LNCAP (cell line): ENCODE measurements around the gene PPAN.

Experiments
- TF ChIP-seq, protein P1 (sequence below): fragments of 450-650 bp; IDR thresholded peaks from 2 replicates; pipeline ENCODE4 v1.5.1; 2017; ENCODE audit warnings: mild to moderate bottlenecking

The PPAN gene, protein sequence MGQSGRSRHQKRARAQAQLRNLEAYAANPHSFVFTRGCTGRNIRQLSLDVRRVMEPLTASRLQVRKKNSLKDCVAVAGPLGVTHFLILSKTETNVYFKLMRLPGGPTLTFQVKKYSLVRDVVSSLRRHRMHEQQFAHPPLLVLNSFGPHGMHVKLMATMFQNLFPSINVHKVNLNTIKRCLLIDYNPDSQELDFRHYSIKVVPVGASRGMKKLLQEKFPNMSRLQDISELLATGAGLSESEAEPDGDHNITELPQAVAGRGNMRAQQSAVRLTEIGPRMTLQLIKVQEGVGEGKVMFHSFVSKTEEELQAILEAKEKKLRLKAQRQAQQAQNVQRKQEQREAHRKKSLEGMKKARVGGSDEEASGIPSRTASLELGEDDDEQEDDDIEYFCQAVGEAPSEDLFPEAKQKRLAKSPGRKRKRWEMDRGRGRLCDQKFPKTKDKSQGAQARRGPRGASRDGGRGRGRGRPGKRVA

DNA sequence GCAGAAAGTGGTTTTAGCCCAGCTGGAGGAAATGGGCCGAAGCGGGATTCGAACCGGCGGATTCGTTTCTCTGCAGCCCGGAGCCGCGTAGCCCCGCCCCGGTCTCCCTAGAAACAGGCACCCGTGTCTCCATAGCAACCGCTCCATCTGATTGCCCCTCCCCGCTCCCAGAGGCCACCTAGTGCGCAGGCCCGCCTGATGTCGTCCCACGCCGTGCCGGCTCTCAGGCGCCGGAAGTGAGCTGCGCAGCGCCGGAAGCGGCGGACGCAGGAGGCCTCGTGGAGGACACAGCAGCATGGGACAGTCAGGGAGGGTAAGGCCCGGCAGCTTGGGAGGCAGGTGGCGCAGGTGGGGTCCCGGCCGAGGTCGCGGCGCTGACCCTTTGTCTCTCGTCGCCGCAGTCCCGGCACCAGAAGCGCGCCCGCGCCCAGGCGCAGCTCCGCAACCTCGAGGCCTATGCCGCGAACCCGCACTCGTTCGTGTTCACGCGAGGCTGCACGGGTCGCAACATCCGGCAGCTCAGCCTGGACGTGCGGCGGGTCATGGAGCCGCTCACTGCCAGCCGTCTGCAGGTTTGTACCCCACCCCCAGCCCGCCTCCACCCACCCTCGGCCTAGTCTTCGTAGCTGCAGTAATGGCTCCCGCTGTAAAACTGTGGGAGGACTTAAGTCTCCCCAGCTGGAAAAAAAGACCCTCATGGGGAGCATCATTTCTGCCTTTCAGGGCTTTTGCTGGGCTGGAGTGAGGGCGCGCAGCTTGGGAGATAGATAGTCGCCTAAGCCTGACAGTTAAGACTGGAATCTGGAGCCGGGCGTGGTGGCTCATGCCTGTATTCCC lies at the start of gene PPAN:
Gene PPAN, plus strand, starts transcription at position 263 of the 837 bp plus-strand sequence. Its CDS starts 33 bp downstream, at position 296.
- TF ChIP-seq, protein P1, sequence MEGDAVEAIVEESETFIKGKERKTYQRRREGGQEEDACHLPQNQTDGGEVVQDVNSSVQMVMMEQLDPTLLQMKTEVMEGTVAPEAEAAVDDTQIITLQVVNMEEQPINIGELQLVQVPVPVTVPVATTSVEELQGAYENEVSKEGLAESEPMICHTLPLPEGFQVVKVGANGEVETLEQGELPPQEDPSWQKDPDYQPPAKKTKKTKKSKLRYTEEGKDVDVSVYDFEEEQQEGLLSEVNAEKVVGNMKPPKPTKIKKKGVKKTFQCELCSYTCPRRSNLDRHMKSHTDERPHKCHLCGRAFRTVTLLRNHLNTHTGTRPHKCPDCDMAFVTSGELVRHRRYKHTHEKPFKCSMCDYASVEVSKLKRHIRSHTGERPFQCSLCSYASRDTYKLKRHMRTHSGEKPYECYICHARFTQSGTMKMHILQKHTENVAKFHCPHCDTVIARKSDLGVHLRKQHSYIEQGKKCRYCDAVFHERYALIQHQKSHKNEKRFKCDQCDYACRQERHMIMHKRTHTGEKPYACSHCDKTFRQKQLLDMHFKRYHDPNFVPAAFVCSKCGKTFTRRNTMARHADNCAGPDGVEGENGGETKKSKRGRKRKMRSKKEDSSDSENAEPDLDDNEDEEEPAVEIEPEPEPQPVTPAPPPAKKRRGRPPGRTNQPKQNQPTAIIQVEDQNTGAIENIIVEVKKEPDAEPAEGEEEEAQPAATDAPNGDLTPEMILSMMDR, result no peak

DNA sequence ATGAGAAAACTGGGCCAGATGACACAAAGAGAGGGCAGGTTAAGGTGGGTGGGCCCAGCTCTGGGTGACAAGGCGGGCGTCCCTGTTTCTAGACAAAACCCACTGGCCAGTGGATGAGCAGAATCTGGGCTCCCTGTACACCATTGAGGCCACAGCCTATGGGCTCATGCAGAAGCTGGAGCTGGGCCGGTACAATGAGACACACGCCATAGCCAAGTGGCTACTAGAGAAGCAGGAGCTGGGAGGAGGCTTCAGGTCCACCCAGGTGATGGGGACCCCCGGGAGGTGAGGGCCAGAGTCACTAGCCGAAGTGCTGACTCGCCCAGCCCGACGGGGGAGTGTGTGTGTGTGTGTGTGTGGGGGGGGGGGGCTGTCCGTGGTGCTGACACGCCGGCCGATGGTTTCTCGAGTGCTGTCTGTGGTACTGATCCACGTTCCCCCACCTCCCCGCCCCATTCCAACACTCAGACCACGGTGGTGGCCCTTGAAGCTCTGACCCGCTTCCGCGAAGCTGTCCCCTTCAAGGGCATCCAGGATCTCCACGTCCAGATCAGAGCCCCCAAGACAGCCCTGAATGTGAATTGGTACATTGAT lies 44.3 kb upstream of the PPAN start:
- TF ChIP-seq, protein P1, result no peak

DNA sequence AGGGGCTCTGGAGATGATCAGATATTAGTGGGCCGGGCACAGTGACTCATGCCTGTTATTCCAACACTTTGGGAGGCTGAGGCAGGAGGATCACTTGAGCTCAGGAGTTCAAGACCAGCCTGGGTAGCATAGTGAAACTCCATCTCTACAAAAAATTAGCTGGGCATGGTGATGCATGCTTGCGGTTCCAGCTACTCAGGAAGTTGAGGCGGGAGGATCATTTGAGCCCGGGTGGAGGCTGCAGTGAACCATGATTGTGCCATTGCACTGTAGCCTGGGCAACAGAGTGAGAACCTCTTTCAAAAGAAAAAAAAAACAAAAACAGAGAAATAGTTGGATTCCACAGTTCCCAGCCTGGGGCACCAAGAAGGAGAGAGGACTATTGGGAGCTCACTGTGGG lies 38.0 kb upstream of the PPAN start:
- TF ChIP-seq, protein P1, result no peak

DNA sequence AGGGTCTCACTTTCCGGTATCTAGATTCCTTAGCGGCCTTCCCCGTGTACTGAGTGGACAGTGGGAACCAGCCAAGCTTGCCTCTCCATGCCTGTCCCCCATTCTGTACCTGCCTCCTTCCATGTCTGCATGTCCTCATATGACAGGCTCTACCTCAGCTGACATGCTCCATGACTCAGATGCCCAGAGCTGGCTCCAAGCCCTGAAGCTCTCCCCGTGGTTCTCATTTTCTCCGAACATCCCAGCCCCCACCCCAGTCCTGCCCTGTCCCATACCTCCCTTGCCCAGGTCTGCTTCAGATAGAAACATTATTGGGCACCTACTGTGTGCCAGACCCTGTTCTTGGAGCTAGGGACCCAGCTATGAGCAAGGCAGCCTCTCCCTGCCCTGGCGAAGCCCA lies 37.1 kb upstream of the PPAN start:
- TF ChIP-seq, protein P1, result no peak

DNA sequence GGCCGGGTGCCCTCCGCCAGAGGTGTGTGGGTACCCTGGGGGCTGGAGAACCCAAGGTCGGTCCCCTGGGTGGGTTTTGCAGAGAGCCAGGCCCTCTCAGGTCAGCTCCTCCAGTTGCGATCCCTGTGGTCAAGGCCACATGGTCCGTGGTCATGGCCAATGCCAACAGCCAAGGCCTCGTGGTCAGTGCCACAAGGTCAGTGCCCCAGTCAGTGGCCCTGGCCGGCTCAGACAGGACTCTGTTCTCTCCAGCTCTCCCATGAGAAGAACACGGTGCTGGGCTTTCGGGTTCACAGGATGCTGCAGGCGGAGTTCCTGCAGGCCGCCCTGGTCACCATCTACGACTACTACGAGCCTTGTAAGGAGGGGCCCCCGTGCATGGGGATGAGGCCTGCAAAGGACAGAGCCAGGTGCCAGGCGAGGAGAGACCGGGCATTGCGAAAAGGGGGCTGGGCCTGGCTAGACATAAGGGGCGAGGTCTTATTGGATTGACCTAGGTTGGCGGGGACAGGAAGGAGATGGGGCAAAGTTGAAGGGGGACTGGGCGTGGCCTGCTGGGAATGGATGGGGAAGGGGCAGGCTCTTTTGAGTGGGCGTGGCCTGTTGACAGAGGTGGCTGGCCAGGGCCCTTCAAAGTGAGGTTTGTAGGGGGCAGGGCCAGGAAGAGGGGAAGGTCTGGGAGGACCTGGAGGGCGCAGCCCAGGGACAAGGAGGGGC lies 35.3 kb upstream of the PPAN start:
- TF ChIP-seq, protein P1, result no peak

DNA sequence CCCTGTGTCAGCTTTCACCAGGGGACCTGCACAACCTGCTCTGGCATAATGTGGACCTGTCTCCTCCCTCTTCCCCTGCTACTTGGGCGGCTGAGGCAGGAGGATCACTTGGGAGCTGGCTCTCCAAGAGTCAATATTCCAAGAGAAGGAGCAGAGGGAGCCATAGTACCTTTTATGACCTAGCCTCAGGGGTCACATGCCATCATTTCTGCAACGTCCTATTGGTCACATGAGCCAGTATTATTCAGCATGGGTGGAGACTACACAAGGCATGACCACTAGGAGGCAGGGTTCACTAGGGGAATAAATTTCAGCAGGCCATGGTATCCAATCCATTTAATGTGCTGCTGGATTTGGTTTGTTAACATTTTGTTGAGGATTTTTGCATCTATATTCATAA lies 32.0 kb upstream of the PPAN start:
- TF ChIP-seq, protein P1, result no peak

DNA sequence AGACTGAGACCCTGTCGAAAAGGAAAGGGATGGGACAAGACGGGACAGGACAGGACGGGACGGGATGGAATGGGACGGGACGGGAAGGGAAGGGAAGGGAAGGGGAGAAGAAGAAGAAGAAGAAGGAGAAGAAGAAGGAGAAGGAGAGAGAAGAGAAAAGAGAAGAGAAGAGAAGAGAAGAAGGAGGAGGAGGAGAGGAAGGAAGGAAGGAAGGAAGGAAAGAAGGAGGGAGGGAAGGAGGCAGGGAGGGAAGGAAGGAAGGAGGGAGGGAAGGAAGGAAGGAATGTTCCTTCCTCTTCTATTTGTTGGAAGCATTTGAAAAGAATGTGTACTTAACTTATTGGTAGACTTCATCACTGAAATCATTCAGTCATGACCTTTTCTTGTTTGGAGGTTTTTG lies 29.6 kb upstream of the PPAN start:
- TF ChIP-seq, protein P1, result no peak
